Measurements from ENCODE around the gene ILF3. TPM values are rescaled to one million over a fixed set of nuclear protein-coding genes. Genes with fewer than 3 reads are reported as not detected.
"Not testable (repeated sequence)": the region's sequence is repeated elsewhere in the genome, so short reads cannot be mapped to it uniquely, and the experiment has no call there.

Gene ILF3
- total RNA-seq, 2 experiments from 2014 or later, result 464 to 491 TPM

DNA sequence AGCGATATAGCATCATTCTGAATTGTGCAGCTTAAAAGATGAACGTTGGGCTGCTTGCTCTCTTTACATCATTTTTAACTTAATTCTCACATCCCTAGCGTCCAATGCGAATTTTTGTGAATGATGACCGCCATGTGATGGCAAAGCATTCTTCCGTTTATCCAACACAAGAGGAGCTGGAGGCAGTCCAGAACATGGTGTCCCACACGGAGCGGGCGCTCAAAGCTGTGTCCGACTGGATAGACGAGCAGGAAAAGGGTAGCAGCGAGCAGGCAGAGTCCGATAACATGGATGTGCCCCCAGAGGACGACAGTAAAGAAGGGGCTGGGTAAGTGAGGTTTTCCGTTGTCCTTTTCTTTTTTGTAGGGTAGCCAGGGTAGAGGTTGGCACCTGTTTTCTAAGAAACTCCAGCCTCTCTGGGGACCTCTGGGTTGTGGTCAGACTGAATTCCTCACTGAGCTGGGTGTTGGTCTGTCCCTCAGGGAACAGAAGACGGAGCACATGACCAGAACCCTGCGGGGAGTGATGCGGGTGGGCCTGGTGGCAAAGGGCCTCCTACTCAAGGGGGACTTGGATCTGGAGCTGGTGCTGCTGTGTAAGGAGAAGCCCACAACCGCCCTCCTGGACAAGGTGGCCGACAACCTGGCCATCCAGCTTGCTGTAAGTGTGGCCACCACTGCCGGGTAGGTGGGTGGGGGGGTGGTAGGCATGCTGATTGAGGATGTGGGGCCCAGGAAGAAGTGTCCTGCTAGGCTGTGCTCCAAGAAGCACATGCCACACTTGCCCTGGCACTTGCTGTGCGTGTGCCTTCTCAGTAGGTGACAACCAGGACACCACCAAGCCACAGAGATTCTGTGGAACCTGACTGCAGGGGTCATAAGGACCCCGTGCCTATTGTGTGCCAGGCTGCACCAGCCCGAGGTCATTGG is 17.0 kb downstream of the ILF3 start:
- Mint-ChIP-seq H3K36me3 (ENCODE audit: low read depth) (peaks cover 81% of the 10 kb centered on the region), H3K27me3 (no peaks in the 10 kb centered on the region), H3K4me3 (no peak overlapping the region), H3K4me1 (ENCODE audit: low read depth) (peaks cover 48% of the 10 kb centered on the region), H3K9me3 (no peaks in the 10 kb centered on the region), H3K27ac (no peak overlapping the region)
- Histone ChIP-seq H3K27me3 (ENCODE audit: control insufficient read depth in 1 of 2, insufficient read depth in 2 of 2, low read length in 2 of 2) (no peaks in the 10 kb centered on the region), H3K36me3 (ENCODE audit: insufficient read depth, low read length) (peaks cover 62% of the 10 kb centered on the region), H3K4me1 (ENCODE audit: insufficient read depth, low read length) (peaks cover 24% of the 10 kb centered on the region), H3K27ac (ENCODE audit: low read depth in 1 of 2, low read length in 2 of 2) (no peak overlapping the region), H3K9me3 (ENCODE audit: control insufficient read depth in 1 of 2, insufficient read depth in 1 of 2, low read length in 2 of 2) (no peaks in the 10 kb centered on the region), H3K4me3 (ENCODE audit: low read length) (no peak overlapping the region)
- intact Hi-C loops (cut with DNase I, micrococcal nuclease), result no loop called here
- ATAC-seq (ENCODE audit: poor library complexity), result no peak
- ChIA-PET POLR2A (interaction anchor here (0.7 kb wide), 1 partner anchor 19 kb away, joined by 3 read pairs; no protein-coding TSS in a partner anchor), CTCF (interaction anchor here (1.2 kb wide), 1 partner anchor 27 kb away, joined by 3 read pairs; no protein-coding TSS in a partner anchor)
- DNase-seq, result no peak
- TF ChIP-seq, protein P1, sequence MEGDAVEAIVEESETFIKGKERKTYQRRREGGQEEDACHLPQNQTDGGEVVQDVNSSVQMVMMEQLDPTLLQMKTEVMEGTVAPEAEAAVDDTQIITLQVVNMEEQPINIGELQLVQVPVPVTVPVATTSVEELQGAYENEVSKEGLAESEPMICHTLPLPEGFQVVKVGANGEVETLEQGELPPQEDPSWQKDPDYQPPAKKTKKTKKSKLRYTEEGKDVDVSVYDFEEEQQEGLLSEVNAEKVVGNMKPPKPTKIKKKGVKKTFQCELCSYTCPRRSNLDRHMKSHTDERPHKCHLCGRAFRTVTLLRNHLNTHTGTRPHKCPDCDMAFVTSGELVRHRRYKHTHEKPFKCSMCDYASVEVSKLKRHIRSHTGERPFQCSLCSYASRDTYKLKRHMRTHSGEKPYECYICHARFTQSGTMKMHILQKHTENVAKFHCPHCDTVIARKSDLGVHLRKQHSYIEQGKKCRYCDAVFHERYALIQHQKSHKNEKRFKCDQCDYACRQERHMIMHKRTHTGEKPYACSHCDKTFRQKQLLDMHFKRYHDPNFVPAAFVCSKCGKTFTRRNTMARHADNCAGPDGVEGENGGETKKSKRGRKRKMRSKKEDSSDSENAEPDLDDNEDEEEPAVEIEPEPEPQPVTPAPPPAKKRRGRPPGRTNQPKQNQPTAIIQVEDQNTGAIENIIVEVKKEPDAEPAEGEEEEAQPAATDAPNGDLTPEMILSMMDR (IDR thresholded peaks at IDR 0.05), result no peak

DNA sequence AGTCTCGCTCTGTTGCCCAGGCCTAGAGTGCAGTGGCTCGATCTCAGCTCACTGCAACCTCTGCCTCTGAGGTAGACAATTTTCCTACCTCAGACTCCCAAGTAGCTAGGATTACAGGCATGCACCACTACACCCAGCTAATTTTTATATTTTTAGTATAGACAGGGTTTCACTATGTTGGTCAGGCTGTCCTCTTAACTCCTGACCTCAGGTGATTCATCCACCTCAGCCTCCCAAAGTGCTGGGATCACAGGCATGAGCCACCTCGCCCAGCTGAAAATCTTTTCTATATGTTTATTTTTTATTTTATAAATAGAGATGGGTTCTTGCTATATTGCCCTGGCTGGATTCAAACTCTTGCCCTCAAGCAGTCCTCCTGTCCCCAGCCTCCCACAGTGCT is 17.8 kb downstream of the ILF3 start:
- H3K27ac Mint-ChIP-seq; H3K27ac ChIP-seq (ENCODE audit: low read depth in 1 of 2, low read length in 2 of 2); H3K4me3 ChIP-seq (ENCODE audit: low read length); H3K27me3 Mint-ChIP-seq; H3K27me3 ChIP-seq (ENCODE audit: control insufficient read depth in 1 of 2, insufficient read depth in 2 of 2, low read length in 2 of 2); intact Hi-C loops (cut with DNase I, micrococcal nuclease); H3K9me3 Mint-ChIP-seq; H3K9me3 ChIP-seq (ENCODE audit: control insufficient read depth in 1 of 2, insufficient read depth in 1 of 2, low read length in 2 of 2); DNase-seq; H3K4me3 Mint-ChIP-seq; ATAC-seq (ENCODE audit: poor library complexity): not testable (repeated sequence)
- H3K4me1 Mint-ChIP-seq (ENCODE audit: low read depth), result peaks cover 40% of the 10 kb centered on the region
- H3K4me1 ChIP-seq (ENCODE audit: insufficient read depth, low read length), result peaks cover 16% of the 10 kb centered on the region
- POLR2A ChIA-PET, result interaction anchor here (0.7 kb wide), 1 partner anchor 20 kb away, joined by 3 read pairs; no protein-coding TSS in a partner anchor
- CTCF ChIA-PET, result interaction anchor here (1.2 kb wide), 1 partner anchor 27 kb away, joined by 3 read pairs; no protein-coding TSS in a partner anchor
- peaks cover 81% of the 10 kb centered on the region for H3K36me3 Mint-ChIP-seq (ENCODE audit: low read depth)
- peaks cover 58% of the 10 kb centered on the region for H3K36me3 ChIP-seq (ENCODE audit: insufficient read depth, low read length)

DNA sequence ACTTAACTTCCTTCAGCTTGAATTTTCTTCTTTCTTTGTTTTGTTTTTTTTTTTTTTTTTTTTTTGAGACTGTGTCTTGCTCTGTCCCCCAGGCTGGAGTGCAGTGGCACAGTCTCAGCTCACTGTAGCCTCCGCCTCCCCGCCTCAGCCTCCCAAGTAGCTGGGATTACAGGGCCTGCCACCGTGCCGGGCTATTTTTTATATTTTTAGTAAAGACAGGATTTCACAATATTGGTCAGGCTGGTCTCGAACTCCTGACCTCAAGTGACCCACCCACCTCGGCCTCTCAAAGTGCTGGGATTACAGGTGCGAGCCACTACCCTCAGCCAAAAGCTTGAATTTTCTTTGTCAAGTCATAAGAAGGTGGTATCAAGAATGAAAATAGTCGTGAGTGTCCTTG is 21.1 kb downstream of the ILF3 start:
- H3K4me1 ChIP-seq (ENCODE audit: insufficient read depth, low read length); H3K9me3 ChIP-seq (ENCODE audit: control insufficient read depth in 1 of 2, insufficient read depth in 1 of 2, low read length in 2 of 2); H3K9me3 Mint-ChIP-seq; H3K27me3 Mint-ChIP-seq; H3K27ac ChIP-seq (ENCODE audit: low read depth in 1 of 2, low read length in 2 of 2); POLR2A ChIA-PET; ATAC-seq (ENCODE audit: poor library complexity); H3K4me3 Mint-ChIP-seq; H3K27me3 ChIP-seq (ENCODE audit: control insufficient read depth in 1 of 2, insufficient read depth in 2 of 2, low read length in 2 of 2); H3K4me3 ChIP-seq (ENCODE audit: low read length); intact Hi-C loops (cut with DNase I, micrococcal nuclease); DNase-seq; H3K27ac Mint-ChIP-seq: not testable (repeated sequence)
- CTCF ChIA-PET, result interaction anchor here (0.6 kb wide), 1 partner anchor 102 kb away, joined by 3 read pairs; no protein-coding TSS in a partner anchor
- peaks cover 16% of the 10 kb centered on the region for H3K4me1 Mint-ChIP-seq (ENCODE audit: low read depth)
- peaks cover 82% of the 10 kb centered on the region for H3K36me3 ChIP-seq (ENCODE audit: insufficient read depth, low read length)
- peaks cover 90% of the 10 kb centered on the region for H3K36me3 Mint-ChIP-seq (ENCODE audit: low read depth)

DNA sequence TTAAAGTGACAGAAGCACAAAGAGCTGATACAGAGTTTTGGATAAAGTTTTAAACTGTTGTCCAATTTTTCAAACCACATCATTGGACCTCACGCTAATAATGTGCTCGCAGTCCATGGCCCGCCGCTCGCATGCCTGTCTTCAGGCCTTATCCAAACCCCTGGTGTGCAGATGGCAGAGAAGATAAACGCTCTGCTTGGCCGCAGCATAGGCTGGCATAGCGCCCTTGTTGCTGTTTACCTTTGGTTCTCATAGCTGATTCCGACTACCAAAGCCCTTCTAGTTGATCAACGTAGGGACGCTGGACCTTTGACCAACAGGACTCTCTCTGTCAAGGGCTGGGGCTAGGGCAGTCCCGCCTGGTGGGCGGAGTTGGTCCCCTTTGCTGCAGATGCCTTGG is 23.6 kb downstream of the ILF3 start:
- TF ChIP-seq, protein P1 (IDR thresholded peaks at IDR 0.05), result no peak
- Mint-ChIP-seq H3K27me3 (no peaks in the 10 kb centered on the region), H3K9me3 (no peaks in the 10 kb centered on the region), H3K4me1 (ENCODE audit: low read depth) (peaks cover 3% of the 10 kb centered on the region), H3K4me3 (no peak overlapping the region), H3K36me3 (ENCODE audit: low read depth) (peaks cover 95% of the 10 kb centered on the region), H3K27ac (no peak overlapping the region)
- ChIA-PET CTCF (interaction anchor here (1.2 kb wide), 1 partner anchor 33 kb away, joined by 4 read pairs; no protein-coding TSS in a partner anchor), POLR2A (no interaction called here)
- H3K27me3 ChIP-seq (ENCODE audit: control insufficient read depth in 1 of 2, insufficient read depth in 2 of 2, low read length in 2 of 2), result no peaks in the 10 kb centered on the region
- H3K27ac ChIP-seq (ENCODE audit: low read depth in 1 of 2, low read length in 2 of 2), result no peak overlapping the region
- DNase-seq (no peak), ATAC-seq (ENCODE audit: poor library complexity) (no peak)
- no peak overlapping the region for H3K4me3 ChIP-seq (ENCODE audit: low read length)
- no peaks in the 10 kb centered on the region for H3K9me3 ChIP-seq (ENCODE audit: control insufficient read depth in 1 of 2, insufficient read depth in 1 of 2, low read length in 2 of 2)
- peaks cover 86% of the 10 kb centered on the region for H3K36me3 ChIP-seq (ENCODE audit: insufficient read depth, low read length)
- intact Hi-C loops (cut with DNase I, micrococcal nuclease), result no loop called here
- H3K4me1 ChIP-seq (ENCODE audit: insufficient read depth, low read length), result no peaks in the 10 kb centered on the region

Measured in CD4-positive, alpha-beta T cell (primary cell).